ENCODE results near the gene PAK1.

PAK1 gene

GRCh38 chr11:77320351-77320750 lies 153.5 kb downstream of the PAK1 start:
- Histone ChIP-seq H3K4me3 (replicated peaks; ENCODE audit: insufficient read depth, low read length) (no peak overlapping the region), H3K27ac (replicated peaks) (no peak overlapping the region), H3K27me3 (ENCODE audit: insufficient read depth, poor library complexity, severe bottlenecking) (no peaks in the 10 kb centered on the region)
- no peak for DNase-seq (ENCODE audit: low read depth in 1 of 2, low spot score in 1 of 2)
- TF ChIP-seq GABPA (IDR thresholded peaks at IDR 0.05; ENCODE audit: low read depth) (no peak), SPI1 (IDR thresholded peaks at IDR 0.05; ENCODE audit: borderline replicate concordance, low read depth) (no peak), REST (IDR thresholded peaks at IDR 0.05; ENCODE audit: insufficient replicate concordance, low read depth) (no peak), POLR2AphosphoS5 (IDR thresholded peaks at IDR 0.05; ENCODE audit: low read depth) (no peak), CTCF (IDR thresholded peaks at IDR 0.05; ENCODE audit: insufficient read depth, low read length) (no peak)

GRCh38 chr11:77318600-77318999 lies 155.3 kb downstream of the PAK1 start:
- no peaks in the 10 kb centered on the region for H3K27me3 ChIP-seq (ENCODE audit: insufficient read depth, poor library complexity, severe bottlenecking)
- DNase-seq (ENCODE audit: low read depth in 1 of 2, low spot score in 1 of 2): no peak
- H3K27ac ChIP-seq (replicated peaks): no peak overlapping the region
- TF ChIP-seq REST (IDR thresholded peaks at IDR 0.05; ENCODE audit: insufficient replicate concordance, low read depth): no peak
- TF ChIP-seq POLR2AphosphoS5 (IDR thresholded peaks at IDR 0.05; ENCODE audit: low read depth): no peak
- TF ChIP-seq CTCF (IDR thresholded peaks at IDR 0.05; ENCODE audit: insufficient read depth, low read length): no peak
- TF ChIP-seq SPI1 (IDR thresholded peaks at IDR 0.05; ENCODE audit: borderline replicate concordance, low read depth): no peak
- TF ChIP-seq GABPA (IDR thresholded peaks at IDR 0.05; ENCODE audit: low read depth): no peak
- H3K4me3 ChIP-seq (replicated peaks; ENCODE audit: insufficient read depth, low read length): no peak overlapping the region

GRCh38 chr11:77316733-77317342 lies 157.1 kb downstream of the PAK1 start:
- no peak for DNase-seq (ENCODE audit: low read depth in 1 of 2, low spot score in 1 of 2)
- TF ChIP-seq CTCF (IDR thresholded peaks at IDR 0.05; ENCODE audit: insufficient read depth, low read length) (no peak), POLR2AphosphoS5 (IDR thresholded peaks at IDR 0.05; ENCODE audit: low read depth) (no peak), SPI1 (IDR thresholded peaks at IDR 0.05; ENCODE audit: borderline replicate concordance, low read depth) (no peak), REST (IDR thresholded peaks at IDR 0.05; ENCODE audit: insufficient replicate concordance, low read depth) (no peak), GABPA (IDR thresholded peaks at IDR 0.05; ENCODE audit: low read depth) (no peak)
- no peak overlapping the region for H3K27ac ChIP-seq (replicated peaks)
- H3K4me3 ChIP-seq (replicated peaks; ENCODE audit: insufficient read depth, low read length): no peak overlapping the region
- H3K27me3 ChIP-seq (ENCODE audit: insufficient read depth, poor library complexity, severe bottlenecking): no peaks in the 10 kb centered on the region
